Measurements from ENCODE around the gene RAI1.

RAI1 gene

GRCh38 chr17:17665255-17665654 is 16.0 kb upstream of the RAI1 start:
- Histone ChIP-seq H3K27ac (ENCODE audit: low read depth, low read length, severe bottlenecking) (no peak overlapping the region), H3K9me3 (ENCODE audit: control insufficient read depth, low read length) (no peaks in the 10 kb centered on the region), H3K4me1 (ENCODE audit: control insufficient read depth, insufficient read depth, low read length, poor library complexity, severe bottlenecking) (peaks cover 11% of the 10 kb centered on the region), H3K4me3 (ENCODE audit: extremely low read depth, insufficient read depth, low read length, poor library complexity, severe bottlenecking) (no peak overlapping the region), H3K36me3 (ENCODE audit: control insufficient read depth, insufficient read depth, low read length) (no peaks in the 10 kb centered on the region)
- 33 to 60% methylated on average over 2 to 3 of the region's 6 CpGs for WGBS, 2 experiments (ENCODE audit: insufficient coverage in 2 of 2)

- Histone ChIP-seq H3K4me3 (ENCODE audit: extremely low read depth, insufficient read depth, low read length, poor library complexity, severe bottlenecking) (no peak overlapping the region), H3K9me3 (ENCODE audit: control insufficient read depth, low read length) (no peaks in the 10 kb centered on the region), H3K27ac (ENCODE audit: low read depth, low read length, severe bottlenecking) (no peak overlapping the region), H3K4me1 (ENCODE audit: control insufficient read depth, insufficient read depth, low read length, poor library complexity, severe bottlenecking) (peaks cover 14% of the 10 kb centered on the region), H3K36me3 (ENCODE audit: control insufficient read depth, insufficient read depth, low read length) (no peaks in the 10 kb centered on the region)
- WGBS, 2 experiments (ENCODE audit: insufficient coverage in 2 of 2) = 87 to 88% methylated on average over 11 to 13 of the region's 13 CpGs
Observed at GRCh38 chr17:17666111-17666714, 15.0 kb upstream of the RAI1 start.

- Histone ChIP-seq H3K4me3 (ENCODE audit: extremely low read depth, insufficient read depth, low read length, poor library complexity, severe bottlenecking) (no peak overlapping the region), H3K4me1 (ENCODE audit: control insufficient read depth, insufficient read depth, low read length, poor library complexity, severe bottlenecking) (peaks cover 20% of the 10 kb centered on the region), H3K36me3 (ENCODE audit: control insufficient read depth, insufficient read depth, low read length) (no peaks in the 10 kb centered on the region), H3K27ac (ENCODE audit: low read depth, low read length, severe bottlenecking) (no peak overlapping the region), H3K9me3 (ENCODE audit: control insufficient read depth, low read length) (no peaks in the 10 kb centered on the region)
- WGBS, 2 experiments (ENCODE audit: insufficient coverage in 2 of 2) = 88 to 100% methylated on average over 1 of the region's 2 CpGs
Observed at GRCh38 chr17:17667231-17667630, 14.0 kb upstream of the RAI1 start.

GRCh38 chr17:17667947-17668346 is 13.3 kb upstream of the RAI1 start:
- Histone ChIP-seq H3K36me3 (ENCODE audit: control insufficient read depth, insufficient read depth, low read length) (no peaks in the 10 kb centered on the region), H3K9me3 (ENCODE audit: control insufficient read depth, low read length) (no peaks in the 10 kb centered on the region), H3K27ac (ENCODE audit: low read depth, low read length, severe bottlenecking) (no peak overlapping the region), H3K4me3 (ENCODE audit: extremely low read depth, insufficient read depth, low read length, poor library complexity, severe bottlenecking) (no peak overlapping the region), H3K4me1 (ENCODE audit: control insufficient read depth, insufficient read depth, low read length, poor library complexity, severe bottlenecking) (peaks cover 21% of the 10 kb centered on the region)
- 75 to 81% methylated on average over 2 to 4 of the region's 4 CpGs for WGBS, 2 experiments (ENCODE audit: insufficient coverage in 2 of 2)

GRCh38 chr17:17668358-17668757 is 12.9 kb upstream of the RAI1 start:
- no peak overlapping the region for H3K27ac ChIP-seq (ENCODE audit: low read depth, low read length, severe bottlenecking)
- H3K36me3 ChIP-seq (ENCODE audit: control insufficient read depth, insufficient read depth, low read length) = no peaks in the 10 kb centered on the region
- H3K9me3 ChIP-seq (ENCODE audit: control insufficient read depth, low read length) = no peaks in the 10 kb centered on the region
- H3K4me1 ChIP-seq (ENCODE audit: control insufficient read depth, insufficient read depth, low read length, poor library complexity, severe bottlenecking) = peaks cover 19% of the 10 kb centered on the region
- no peak overlapping the region for H3K4me3 ChIP-seq (ENCODE audit: extremely low read depth, insufficient read depth, low read length, poor library complexity, severe bottlenecking)
- 94 to 100% methylated on average over 1 to 3 of the region's 3 CpGs for WGBS, 2 experiments (ENCODE audit: insufficient coverage in 2 of 2)

- no peaks in the 10 kb centered on the region for H3K36me3 ChIP-seq (ENCODE audit: control insufficient read depth, insufficient read depth, low read length)
- no peak overlapping the region for H3K27ac ChIP-seq (ENCODE audit: low read depth, low read length, severe bottlenecking)
- 77 to 82% methylated on average over 18 of the region's 20 CpGs for WGBS, 2 experiments (ENCODE audit: insufficient coverage in 2 of 2)
- H3K4me1 ChIP-seq (ENCODE audit: control insufficient read depth, insufficient read depth, low read length, poor library complexity, severe bottlenecking) = peaks cover 19% of the 10 kb centered on the region
- no peak overlapping the region for H3K4me3 ChIP-seq (ENCODE audit: extremely low read depth, insufficient read depth, low read length, poor library complexity, severe bottlenecking)
- H3K9me3 ChIP-seq (ENCODE audit: control insufficient read depth, low read length) = no peaks in the 10 kb centered on the region
Observed at GRCh38 chr17:17668775-17669579, 12.3 kb upstream of the RAI1 start.

GRCh38 chr17:17669580-17670235 is 11.6 kb upstream of the RAI1 start:
- WGBS, 2 experiments (ENCODE audit: insufficient coverage in 2 of 2) = 55 to 56% methylated on average over 4 to 6 of the region's 6 CpGs
- Histone ChIP-seq H3K9me3 (ENCODE audit: control insufficient read depth, low read length) (no peaks in the 10 kb centered on the region), H3K4me1 (ENCODE audit: control insufficient read depth, insufficient read depth, low read length, poor library complexity, severe bottlenecking) (peaks cover 19% of the 10 kb centered on the region), H3K27ac (ENCODE audit: low read depth, low read length, severe bottlenecking) (no peak overlapping the region), H3K4me3 (ENCODE audit: extremely low read depth, insufficient read depth, low read length, poor library complexity, severe bottlenecking) (no peak overlapping the region), H3K36me3 (ENCODE audit: control insufficient read depth, insufficient read depth, low read length) (no peaks in the 10 kb centered on the region)

GRCh38 chr17:17670701-17671305 is 10.5 kb upstream of the RAI1 start:
- 77 to 78% methylated on average over 11 to 13 of the region's 16 CpGs for WGBS, 2 experiments (ENCODE audit: insufficient coverage in 2 of 2)
- Histone ChIP-seq H3K4me3 (ENCODE audit: extremely low read depth, insufficient read depth, low read length, poor library complexity, severe bottlenecking) (no peak overlapping the region), H3K9me3 (ENCODE audit: control insufficient read depth, low read length) (no peaks in the 10 kb centered on the region), H3K27ac (ENCODE audit: low read depth, low read length, severe bottlenecking) (no peak overlapping the region), H3K36me3 (ENCODE audit: control insufficient read depth, insufficient read depth, low read length) (no peaks in the 10 kb centered on the region), H3K4me1 (ENCODE audit: control insufficient read depth, insufficient read depth, low read length, poor library complexity, severe bottlenecking) (peaks cover 22% of the 10 kb centered on the region)

GRCh38 chr17:17671369-17672129 is 9.7 kb upstream of the RAI1 start:
- no peak overlapping the region for H3K4me3 ChIP-seq (ENCODE audit: extremely low read depth, insufficient read depth, low read length, poor library complexity, severe bottlenecking)
- no peak overlapping the region for H3K27ac ChIP-seq (ENCODE audit: low read depth, low read length, severe bottlenecking)
- H3K4me1 ChIP-seq (ENCODE audit: control insufficient read depth, insufficient read depth, low read length, poor library complexity, severe bottlenecking) = peaks cover 30% of the 10 kb centered on the region
- WGBS, 2 experiments (ENCODE audit: insufficient coverage in 2 of 2) = 76 to 87% methylated on average over 7 to 8 of the region's 10 CpGs
- H3K36me3 ChIP-seq (ENCODE audit: control insufficient read depth, insufficient read depth, low read length) = no peaks in the 10 kb centered on the region
- no peaks in the 10 kb centered on the region for H3K9me3 ChIP-seq (ENCODE audit: control insufficient read depth, low read length)
